GM19099 (cell line): ENCODE results near the gene TANGO2.

Experiments used
- POLR2A ChIP-seq: IDR thresholded peaks from 3 replicates; pipeline ENCODE4 v1.6.1; 2011; ENCODE audit warnings: low read depth; ENCODE audit not compliant: insufficient read length; ENCODE audit errors: extremely low read depth

The TANGO2 gene

DNA sequence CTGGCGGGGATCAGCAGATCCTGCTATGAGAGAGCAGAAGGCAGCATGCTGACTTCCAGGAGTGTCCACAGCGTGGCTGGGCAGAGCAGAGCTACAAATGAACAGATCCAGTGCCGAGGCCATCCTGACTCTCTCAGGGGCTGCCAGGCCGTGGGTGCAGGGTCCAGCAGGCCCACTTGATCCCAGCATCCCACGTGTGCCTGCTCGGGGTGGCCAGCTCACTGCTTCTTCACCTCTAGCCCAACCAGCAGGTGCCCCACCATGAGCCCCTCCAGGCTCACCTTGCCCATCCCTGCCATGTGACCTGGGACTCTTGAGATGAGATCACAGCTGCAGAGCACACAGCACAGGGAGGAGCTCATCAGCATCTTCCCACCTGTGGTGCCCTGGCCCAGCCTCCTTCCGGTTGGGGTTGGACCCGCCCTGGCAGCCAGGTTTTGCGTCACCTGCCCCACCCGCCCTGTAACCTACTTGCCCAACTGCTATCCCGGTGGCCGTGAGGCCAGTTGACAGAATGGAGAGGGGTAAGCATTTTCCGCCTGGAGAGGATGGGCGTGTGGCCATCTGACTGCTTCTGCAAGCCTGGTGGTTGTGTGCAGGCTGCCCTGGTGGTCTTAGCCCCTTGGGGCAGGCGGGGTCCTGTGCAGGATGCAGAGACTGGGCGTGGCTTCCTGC is 11.0 kb downstream of the TANGO2 start:
- no peak for TF ChIP-seq POLR2A

DNA sequence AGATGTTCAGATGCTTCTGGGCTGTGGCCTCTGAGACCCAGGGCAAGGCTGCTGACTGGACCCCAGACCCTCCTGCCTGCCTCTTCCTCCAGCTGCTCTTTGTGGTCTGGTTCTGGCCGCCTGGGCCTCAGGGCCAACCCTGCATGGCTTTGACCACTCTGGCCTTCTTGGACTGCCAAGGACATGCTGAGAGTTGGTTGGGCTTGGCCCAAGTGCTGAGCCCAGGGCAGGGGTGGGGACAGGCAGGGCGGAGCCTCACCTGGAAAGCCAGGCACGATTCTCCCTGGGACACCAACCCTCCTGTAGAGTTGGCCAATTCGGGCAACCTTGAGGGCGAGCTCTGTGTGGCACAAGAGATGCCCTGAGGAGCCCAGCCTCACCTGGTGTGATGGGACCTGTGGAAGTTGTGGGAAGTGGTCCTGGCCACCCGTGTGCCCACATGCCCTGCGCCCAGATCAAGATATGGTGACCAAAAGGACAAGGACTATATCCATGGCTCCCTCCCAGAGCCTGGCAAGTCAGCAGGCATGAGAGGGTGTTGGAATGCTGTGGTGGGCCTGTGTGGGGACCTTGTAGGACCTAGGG is 11.6 kb downstream of the TANGO2 start:
- no peak for TF ChIP-seq POLR2A

DNA sequence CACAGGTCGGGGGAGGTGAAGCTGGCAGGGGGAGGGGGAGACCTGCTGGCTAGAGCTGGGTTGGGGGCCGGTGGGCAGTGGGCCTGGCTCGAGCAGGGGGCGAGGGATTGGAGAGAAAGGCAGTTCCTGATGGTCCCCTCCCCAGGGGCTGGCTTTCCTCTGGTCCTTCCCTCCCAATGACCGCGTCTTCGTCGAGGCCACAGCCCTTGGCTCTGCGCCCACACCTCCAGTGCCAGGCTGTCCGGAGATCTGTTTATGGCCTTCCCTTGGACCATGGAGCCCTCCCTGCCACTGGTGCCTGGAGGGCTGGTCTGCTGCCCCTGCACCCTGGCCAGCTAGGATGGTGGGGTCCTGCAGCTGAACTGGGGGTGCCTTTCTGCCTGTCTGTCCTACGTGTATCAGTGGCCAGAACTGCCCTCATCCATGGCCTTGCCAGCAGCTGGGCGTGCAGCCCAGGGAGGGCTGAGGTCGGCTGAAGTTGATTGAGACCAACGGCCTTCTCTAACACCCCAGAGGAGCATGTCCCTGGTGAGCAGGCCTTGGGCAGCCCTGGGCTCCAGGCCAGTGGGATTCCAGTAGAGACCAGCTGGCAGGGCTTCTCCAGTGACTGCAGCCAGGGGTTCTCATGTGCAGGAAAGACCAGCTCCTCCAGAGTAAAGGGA is 12.3 kb downstream of the TANGO2 start:
- TF ChIP-seq POLR2A = no peak

DNA sequence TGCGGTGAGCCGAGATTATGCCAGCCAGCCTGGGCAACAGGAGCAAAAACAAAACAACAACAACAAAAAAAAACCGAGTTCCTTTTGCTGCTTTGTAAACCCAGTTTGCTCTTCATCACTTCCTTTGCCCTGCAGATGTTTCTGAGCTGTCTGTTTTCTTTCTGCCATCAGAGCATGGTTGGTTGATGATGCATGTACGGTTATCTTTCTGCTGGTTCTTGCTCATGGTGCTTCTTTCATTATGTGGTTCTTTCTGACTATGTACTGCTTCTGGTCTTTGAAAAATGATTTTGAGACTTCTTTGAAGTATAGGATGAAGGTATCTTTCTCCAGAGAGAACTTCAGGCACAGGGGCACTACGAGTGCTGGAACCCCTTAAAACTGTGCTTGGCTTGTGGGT is 13.2 kb downstream of the TANGO2 start:
- TF ChIP-seq POLR2A = no peak

DNA sequence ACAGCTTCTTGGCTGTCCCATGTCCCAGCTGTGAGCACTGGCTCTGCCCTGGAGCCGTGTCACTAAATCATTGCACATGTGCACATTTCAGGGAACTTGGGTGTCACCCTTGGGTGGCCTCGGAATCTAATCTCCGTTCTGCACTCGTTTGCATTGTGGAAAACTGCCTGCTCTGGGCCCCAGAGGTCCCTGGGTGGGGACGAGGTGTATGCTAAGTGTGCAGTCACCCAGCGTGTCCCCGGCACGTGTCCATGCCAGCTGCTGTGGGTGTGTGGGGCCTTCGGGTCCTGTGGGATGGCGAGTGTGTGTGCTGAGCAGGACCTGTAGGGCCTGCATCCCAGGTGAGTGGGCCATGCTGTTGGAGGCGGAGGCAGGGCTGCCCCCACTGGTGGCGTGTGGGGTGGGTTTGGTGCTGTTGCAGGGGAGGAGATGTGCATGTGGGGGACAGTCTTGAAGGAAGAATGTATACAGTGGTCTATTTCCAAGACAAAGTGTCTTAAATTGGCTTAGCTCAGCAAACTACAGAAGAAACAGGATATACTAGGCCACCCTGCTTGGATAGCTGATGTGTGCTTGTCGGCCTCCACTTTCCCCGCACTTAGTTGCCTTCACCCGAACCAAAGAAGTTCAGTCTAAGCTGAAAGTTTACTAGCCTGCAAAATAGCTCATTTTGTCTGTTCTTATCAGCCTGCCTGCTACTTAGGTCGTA is 14.6 kb downstream of the TANGO2 start:
- TF ChIP-seq POLR2A = no peak

DNA sequence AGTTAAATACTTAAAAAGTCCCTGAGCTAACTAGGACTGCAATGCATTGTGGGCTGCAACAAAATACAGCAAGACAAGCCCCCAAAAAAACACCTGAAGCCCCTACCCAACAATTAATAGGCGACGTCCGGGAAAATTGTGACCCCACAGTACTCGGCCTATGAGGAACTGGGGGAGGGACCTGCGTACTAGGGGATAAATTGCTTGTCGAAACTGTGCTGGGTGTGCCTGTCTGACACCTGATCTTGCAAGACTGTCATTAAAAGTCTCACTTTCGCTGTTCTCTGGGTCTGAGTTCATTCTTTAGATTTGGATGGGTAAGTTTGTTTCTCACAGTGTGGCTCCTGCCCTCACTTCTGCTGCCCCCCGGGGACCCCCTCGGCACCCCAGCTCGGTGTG is 15.2 kb downstream of the TANGO2 start:
- no peak for TF ChIP-seq POLR2A

DNA sequence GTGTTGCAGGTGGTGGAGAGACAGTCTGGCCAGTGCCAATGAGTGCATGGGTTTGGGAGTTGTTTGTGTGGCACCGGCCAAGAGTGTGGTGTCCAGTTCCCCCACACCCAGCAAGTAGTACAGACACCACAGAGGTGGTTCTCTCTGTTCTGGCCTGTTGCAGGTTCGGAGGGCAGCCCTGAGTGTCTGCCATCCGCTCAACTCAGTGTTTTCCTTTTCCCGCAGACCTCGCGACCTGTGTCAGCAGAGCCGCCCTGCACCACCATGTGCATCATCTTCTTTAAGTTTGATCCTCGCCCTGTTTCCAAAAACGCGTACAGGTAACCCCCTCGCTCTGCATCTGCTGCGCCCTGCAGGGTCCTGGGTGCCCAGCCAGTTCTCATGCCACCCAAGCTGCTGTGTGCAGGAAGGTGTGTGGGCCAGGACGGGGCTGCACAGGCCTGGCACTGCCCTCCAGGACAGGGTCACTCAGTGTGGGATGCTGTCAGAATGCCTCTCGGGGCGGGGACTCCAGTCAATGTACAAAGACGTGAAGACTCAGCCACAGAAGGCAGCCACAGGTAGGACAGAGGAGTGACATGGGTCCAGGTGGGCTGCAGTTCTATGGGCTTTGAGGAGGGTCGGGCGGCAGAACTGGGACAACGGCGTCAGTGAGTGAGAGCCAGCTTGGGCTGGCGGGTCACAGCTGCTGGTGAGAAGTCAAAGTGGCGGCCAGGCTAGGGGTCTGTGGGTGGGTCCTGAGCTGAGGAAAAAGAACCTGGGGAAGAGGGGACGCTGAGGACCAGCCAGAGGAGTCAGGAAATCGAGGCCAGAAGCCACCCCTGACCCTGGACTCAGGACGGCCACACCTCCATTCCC is 15.9 kb downstream of the TANGO2 start:
- no peak for TF ChIP-seq POLR2A

DNA sequence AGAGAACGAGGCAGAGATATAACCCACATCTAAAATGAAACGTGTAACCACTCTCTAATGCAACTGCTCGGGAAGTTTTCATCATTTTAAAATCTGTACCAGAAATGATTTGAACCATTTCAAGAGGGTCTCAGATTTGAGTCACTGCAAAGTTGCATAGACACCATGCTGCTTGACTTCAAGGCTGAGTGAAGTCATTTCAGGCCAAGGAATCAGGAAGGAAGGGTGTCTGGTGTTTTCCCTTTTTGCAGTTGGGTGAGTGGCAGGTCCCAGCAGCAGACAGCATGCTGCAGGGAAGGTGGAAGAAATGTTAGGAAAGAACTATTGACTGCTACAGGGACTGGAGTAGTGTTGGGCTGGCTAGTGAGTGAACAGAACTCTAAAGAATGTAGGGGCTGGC is 16.5 kb downstream of the TANGO2 start:
- no peak for TF ChIP-seq POLR2A

DNA sequence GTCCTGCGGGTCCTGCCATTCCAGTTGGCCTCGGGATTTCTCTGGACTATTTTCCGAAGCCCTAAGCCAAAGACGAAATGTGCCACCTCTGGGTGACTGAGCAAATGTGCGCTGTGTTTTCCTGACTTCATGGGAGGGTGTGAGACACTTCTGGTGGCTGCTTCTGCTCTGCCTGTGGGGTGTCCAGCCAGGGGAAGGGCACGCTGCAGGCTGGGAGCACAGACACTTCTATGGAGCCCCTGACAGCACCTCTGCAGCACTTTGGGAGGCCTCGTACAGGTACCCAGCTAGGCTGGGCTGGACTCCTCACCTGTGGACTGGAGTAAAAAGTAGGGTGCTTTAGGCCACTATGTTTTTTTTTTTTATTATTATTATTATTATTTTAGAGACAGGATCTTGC is 17.7 kb downstream of the TANGO2 start:
- no peak for TF ChIP-seq POLR2A

DNA sequence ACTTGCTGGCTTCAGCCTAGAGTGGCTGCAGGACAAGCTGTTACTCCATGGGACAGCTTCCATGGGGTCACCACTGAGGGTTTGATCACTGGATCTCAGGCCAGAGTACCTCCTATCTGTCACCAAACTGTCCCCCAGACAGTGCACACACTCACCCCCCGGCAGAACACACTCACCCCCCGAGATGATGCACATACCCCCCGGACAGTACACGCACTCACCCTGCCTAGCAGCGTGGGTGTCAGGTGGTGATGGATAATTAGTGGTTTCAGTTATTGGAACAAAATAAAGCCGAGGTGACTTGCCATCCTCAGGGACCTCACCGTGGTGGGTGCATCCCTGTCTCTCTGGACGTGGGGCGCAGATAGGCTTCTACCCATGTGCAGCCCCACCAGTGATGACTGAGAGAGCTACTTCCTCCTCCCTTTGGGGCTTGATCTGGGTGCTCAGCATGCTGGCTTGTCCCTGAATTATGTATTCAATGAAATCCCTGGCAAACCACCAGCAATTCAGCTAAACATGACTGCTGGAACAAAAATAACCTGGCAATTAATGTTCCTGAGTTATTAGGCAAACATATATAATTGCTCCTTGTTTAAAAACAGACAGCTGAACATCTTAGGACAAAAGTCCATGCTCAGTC is 18.9 kb downstream of the TANGO2 start:
- no peak for TF ChIP-seq POLR2A

DNA sequence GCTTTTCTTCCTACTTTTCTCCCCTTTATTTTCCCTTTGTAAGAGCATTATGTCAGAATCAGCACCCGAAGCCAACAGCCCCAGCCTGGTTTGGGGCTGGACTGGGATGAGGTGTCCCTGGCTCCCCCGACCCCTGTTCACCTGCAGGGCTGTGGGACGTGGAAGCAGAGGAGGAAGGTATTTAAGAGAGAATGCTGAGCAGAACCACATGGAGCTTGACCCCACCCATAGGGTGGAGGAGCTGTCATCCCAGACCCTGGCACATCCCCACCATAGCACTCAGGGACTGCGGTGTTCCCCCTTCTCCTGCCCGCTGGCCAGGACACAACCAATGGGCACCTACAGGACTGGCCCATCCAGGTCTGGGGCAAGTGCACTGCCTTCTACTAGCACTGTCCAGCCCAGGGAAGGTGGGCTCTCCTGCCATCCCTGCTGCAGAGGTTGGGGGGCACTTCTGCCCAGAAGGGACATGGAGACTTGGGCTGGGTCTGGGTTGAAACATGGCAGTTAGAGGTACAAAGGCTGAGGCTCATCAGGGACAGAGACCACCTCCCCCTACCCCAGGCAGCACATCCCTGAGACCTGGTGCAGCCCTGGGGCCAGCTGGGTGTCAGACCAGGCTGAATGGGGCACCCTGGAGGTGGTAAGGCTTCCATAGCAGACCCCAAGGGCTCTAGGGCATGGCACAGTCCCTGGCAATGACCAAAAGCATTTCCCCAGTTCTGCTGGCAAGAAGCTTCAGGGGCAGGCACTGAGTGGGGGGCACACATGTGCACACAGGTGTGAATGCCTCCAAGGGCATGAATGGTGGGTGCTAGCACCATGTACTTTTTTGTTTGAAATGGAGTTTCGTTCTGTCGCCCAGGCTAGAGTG is 19.7 kb downstream of the TANGO2 start:
- TF ChIP-seq POLR2A = no peak

DNA sequence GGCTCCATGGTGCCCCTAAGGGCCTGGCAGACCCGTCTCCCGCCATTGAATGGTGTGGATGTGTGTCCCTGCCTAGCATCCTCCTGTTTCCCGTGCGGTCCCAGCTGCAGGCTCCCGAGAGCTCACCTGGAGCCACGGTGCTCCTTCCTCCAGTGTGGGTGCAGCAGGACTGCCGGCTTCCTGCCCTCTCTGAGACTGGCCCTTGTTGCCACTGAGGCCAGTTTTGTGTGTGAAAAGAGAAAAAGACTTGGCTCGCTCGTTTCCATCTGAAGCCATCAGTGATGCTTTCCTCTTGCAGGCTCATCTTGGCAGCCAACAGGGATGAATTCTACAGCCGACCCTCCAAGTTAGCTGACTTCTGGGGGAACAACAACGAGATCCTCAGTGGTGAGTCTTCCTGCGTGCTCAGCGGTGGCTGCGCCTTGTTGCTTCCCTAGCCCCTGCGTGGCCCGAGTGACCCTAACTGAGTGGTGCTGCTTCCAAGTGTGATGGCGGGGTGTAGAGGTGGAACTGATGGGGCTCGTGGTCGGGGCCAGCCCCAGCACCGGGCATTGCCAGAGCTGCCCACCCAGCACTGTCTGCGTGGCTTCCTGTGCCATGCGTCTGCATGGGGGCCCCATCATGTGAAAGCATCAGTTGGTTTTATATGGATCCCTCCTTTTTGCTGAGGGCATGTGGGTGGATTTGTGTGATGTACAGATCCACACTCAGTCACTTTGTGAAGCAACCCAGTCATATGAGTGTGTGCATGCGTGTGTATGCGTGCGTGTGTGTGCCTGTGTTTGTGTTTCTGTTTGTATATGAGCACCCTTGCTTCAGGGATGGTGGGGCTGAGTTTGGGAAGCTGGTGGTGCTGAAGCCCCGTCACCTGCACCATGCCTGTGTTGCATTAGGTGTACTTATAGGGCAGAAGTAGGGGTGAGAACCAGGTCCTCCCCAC is 22.4 kb downstream of the TANGO2 start:
- TF ChIP-seq POLR2A = no peak
